NCI-H1436 treated with DMSO at 0.1 percent for 48 hours (cell line): ENCODE data around the gene TCERG1.

ENCODE experiments used
- DNase-seq: peaks from one replicate; lab custom pipeline; 2025; lab: John Stamatoyannopoulos, UW

Gene TCERG1

GRCh38 chr5:146446861-146447733 is at the start of gene TCERG1:
Gene TCERG1, plus strand, starts transcription at chr5:146447333. Its CDS starts 17 bp downstream, at chr5:146447350.
- peak; percentile 99 for DNase-seq

- DNase-seq, result no peak
Measured at GRCh38 chr5:146398826-146399225, 48.3 kb upstream of the TCERG1 start.

- DNase-seq, result no peak
Measured at GRCh38 chr5:146399481-146399880, 47.7 kb upstream of the TCERG1 start.

- DNase-seq, result no peak
Measured at GRCh38 chr5:146400201-146400600, 46.9 kb upstream of the TCERG1 start.

DNA sequence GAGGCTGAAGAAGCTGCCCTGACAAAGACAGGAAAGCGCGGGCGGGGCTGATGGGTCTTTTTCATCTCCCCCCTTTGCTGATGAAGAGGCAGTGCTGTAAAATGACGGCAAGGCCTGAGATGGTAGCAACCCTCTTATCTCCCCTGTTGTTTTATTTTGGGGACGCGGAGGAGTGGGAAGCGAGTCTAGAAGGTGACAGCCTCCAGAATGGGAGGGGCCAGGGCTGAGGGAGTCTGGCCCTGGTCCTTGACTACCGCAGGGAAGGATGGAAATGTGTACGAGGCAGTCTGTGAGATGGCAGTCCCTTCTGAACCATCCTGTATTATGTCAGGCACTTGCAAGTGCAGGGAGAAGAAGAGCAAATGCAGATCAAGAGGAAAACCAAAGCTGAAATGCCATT is 46.1 kb upstream of the TCERG1 start:
- no peak for DNase-seq

DNA sequence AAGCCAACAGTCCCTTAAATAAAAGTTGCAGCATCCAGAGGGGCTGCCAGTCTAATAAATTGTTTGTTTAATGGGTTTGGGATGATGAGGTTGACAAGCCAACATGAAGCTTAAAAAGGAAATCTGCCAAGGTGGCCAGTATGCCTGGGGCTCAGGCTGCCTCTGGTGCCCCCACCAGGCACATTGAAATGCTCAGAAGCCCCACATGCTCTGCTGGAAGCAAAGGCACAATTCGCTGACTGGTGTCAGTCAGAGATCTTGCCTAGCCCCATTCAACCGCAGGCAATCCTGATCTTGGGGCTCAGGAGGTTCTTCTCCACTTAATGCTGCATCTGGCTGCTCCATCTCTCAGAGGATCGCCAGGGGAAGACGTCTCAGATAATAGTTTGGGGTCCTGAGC is 44.2 kb upstream of the TCERG1 start:
- no peak for DNase-seq

DNA sequence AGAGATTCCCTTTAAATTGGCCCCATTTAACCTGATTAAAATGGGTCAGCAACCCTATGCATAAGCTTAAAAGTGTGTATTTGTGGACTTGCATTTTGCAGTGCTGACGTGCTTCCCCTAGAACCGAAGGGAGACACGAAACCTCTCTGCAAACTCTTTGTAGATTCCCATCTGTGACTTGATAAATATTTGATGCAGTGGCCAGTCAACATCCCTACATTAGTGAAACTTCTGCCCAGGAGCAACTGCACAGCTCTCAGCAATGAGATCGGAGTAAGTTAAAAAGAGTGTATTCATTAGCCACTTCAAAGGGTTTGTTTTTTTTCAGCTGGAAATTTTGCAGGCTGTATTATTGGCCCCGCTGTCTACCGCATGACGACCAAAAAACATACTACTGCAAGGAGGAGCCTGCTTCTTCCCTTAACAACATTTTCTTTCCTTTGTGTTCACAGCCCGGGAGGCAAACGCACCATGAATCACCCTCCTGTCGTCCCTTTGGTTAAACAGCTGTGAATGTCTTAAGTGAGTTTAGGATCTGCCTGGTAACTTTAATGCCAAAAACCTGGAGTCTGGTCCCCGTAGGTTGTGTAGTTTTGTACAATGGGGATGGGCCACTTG is 38.0 kb upstream of the TCERG1 start:
- DNase-seq, result no peak

GRCh38 chr5:146410272-146410671 is 36.9 kb upstream of the TCERG1 start:
- DNase-seq, result no peak

DNA sequence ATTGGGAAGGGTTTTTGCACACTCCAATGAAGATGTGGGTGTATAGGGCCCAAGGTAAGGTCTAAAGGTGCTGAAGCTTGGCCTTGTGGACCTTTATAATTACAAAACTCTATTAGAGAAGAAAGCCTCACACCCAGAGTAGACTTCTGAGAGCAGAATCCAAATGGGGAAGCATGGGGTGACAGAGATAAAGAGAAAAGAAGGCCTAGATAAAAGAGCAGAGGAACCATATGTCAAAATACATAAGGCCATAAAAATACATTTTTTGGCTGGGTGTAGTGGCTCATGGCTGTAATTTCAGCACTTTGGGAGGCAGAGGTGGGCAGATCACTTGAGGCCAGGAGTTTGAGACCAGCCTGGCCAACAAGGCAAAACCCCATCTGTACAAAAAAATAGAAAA is 27.4 kb upstream of the TCERG1 start:
- no peak for DNase-seq

DNA sequence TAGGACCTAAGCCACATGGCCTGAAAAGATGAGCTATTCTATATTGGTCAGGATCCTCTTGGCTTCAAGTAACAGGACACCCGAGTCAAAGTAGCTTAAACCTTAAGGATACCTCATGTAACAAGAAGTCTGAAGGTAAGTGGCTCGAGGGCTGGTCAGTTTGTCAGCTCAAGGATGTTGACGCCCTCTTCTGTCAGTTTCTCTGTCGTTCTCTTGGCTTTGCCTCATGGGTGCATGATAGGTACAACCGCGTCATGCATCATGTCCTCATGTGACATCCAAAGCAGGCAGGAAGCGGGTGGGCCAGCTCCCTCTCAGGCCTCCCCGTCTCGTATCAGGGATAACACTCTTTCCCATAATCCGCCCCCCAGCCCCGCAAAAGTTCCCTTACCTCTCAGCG is 22.1 kb upstream of the TCERG1 start:
- DNase-seq, result no peak

GRCh38 chr5:146426305-146426704 is 20.8 kb upstream of the TCERG1 start:
- DNase-seq, result no peak

DNA sequence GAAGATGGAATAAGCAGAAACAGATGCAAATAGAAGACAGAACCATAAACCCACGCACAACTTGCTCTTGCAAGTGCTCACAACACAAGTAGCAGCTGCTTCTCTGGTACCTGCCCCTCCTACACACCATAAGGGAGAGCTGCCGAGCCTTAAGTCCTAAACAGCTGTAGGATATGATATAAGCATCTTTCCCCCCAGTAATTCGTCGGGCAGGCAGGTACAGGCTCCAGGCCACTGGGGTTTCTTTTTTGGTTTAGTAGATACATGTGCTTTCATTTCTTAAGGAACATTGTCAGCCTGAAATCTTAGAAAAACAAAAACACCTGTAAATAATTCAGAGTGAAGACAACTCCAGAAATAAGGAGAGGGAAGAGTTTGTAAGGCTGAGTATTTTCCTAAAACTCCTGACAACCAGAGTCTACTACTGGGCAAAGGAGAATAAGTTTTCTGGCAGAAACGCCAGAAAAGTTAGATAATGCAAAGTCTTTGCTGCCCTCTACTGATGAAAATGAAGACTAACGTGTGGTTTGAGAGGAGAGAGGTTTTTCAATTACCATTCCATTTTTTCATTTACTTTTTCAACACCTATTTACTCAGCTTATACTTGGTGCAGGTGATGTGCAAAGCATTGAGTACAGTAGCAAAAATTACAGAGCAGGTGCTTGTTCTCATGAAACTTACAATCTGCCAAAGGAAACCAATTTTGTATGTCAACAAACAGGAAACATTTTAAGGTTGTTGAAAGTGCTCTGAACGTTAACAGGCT is 20.1 kb upstream of the TCERG1 start:
- peak; percentile 62 for DNase-seq

- DNase-seq, result no peak
Measured at GRCh38 chr5:146427619-146427997, 19.5 kb upstream of the TCERG1 start.

DNA sequence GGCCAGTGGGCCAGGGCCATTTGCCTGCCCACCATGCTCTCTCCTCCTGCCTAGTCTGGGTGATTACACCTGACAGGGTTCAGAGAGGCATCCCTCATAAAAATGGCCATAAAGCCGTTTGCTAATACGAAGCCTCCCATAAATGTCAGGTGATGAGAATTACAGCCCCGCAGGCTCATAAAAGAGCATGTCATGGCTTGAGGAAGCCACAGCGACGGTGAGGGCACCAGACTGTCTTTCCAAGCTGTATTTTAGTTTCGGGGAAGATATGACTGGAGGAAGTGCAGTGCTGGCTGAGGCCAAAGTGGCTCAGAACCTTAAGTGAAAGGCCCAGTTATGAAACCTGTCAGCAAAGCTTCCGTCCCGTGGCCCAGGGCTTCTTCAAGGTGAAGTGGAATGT is 18.5 kb upstream of the TCERG1 start:
- DNase-seq, result no peak

DNA sequence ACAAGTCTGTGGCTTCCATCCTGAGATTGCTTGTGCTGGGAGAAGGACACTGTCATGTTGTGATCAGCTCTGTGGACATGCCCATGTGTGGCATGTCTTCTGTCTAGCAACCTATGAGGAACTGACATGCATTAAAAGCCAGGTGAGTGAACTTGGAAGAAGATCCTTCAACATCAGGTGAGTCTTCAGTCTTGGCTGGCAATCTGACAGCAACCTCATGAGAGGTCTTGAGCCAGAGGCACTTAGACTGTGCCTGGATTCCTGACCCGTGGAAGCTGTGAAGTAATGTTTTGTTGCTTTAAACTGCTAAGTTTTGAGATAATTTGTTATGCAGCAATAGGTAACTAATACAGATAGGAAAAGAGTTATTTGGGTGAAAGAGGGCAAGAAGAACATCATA is 6.8 kb upstream of the TCERG1 start:
- no peak for DNase-seq

GRCh38 chr5:146440870-146441495 is 6.2 kb upstream of the TCERG1 start:
- no peak for DNase-seq

GRCh38 chr5:146441896-146442295 is 5.2 kb upstream of the TCERG1 start:
- no peak for DNase-seq

DNA sequence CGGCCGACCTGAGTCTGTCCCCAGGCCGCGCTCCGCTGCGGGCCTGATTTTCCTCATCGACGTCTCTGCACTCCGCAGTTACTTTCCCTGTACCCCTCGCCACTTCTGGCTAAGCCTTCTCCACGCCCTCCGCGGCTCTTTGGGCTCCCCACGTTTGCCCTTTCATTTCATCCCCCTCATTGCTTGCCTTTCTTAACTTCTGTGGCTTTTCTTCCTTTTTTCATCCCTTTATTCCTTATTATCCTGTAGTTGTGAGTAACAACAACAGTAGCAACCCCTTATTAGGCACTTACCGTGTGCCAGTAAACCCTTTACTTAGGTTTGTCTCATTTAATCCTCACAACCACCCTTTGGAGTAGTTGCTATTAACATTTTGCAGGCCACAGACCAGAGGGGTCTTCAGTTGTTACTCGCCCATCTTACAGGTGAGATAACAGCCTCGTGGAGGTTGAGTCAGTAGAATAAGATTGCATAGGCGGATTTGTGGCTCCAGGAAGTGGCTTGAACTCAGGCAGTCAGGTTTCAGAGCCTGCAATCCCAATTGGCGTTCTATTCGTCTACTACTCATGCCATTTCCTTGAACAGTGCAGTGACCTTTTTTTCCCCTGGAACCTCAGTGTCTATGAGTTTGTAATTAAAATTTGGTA is 724 bp downstream of the TCERG1 start:
- DNase-seq, result no peak

DNA sequence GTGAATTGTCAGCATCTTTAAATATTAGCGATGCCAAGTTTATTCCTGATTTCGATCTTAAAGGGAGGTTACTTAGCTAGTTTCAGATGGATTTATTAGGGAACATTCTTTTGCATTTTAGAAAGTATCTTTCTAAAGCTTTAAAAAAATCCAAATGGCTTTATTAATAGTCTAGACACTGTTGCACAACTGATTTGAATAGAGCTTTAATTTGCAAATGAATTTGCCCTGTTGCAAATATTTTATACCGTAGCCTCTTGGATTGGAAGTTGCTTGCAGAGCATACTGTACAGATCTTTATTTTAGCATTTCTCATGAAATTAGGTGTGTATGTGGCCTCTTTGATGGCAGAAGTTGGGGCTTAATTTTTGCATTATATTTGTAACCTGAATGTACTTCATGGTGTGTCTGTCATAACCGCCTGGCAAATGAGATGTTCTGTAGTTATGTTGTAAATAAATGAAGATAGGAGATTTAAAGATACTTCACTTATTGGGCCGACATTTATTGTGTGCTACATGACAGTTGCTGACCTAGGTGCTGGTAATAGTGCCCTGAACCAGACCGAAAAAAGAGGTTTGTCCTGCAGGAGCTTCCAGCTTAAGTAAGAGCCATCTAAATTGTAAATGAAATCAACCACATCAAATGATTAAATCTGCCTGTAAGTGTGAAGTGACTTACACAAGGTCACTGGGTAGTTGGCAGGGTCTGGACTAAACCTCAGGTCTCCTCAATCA is 1.8 kb downstream of the TCERG1 start:
- DNase-seq, result no peak

- no peak for DNase-seq
Measured at GRCh38 chr5:146450002-146450401, 2.9 kb downstream of the TCERG1 start.

DNA sequence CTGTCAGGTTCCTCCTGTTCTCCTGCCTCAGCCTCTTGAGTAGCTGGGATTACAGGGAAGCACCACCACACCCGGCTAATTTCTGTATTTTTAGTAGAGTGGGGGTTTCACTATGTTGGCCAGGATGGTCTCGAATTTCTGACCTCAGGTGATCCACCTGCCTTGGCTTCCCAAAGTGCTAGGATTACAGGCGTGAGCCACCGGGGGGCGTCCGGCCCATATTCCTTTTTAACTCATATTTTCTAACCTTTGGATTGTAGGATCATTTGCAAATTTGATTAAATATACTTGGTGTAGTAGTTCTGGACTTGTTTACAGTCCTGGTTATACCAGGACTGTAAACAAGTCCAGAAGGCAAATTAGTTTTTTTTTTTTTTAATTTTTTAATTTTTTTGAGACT is 4.3 kb downstream of the TCERG1 start:
- no peak for DNase-seq
